H1 (cell line): ENCODE results near the gene B4GALT5. TPM values are rescaled to one million over a fixed set of nuclear protein-coding genes. Genes with fewer than 3 reads are reported as not detected.
A peak's percentile ranks its signal among the peaks of the same experiment; 100 is the strongest.
"Not testable (repeated sequence)": the region's sequence is repeated elsewhere in the genome, so short reads cannot be mapped to it uniquely, and the experiment has no call there.

Experiments
- CTCF ChIA-PET: fragments of 300-600 bp; sonication (Branson Sonifier 250); formaldehyde crosslinking; loops from one replicate; lab custom pipeline; 2021; ENCODE audit not compliant: partially characterized antibody; lab: Charles Lee
- POLR2A ChIA-PET: fragments of 300-600 bp; sonication (Branson Sonifier 250); formaldehyde crosslinking; loops from one replicate; lab custom pipeline; 2021; ENCODE audit warnings: inconsistent platforms; ENCODE audit not compliant: partially characterized antibody; lab: Charles Lee
- DNase-seq, 2 experiments: peaks; one replicate each; pipeline versions ENCODE4 v3.0.0 to v3.0.0-alpha.2; 2010 to 2022; ENCODE audit warnings: low spot score in 2 of 2, low read depth in 1 of 2, mixed read lengths in 1 of 2
- FAIRE-seq: peaks from 2 replicates; lab custom pipeline; 2011; peaks lifted over from hg19 to GRCh38; lab: Jason Lieb, UNC
- H2AFZ ChIP-seq: 2 replicates; pipeline ENCODE4 v1.8.1; 2012; ENCODE audit warnings: low read length, inconsistent platforms
- H2AK5ac ChIP-seq: 2 replicates; pipeline ENCODE4 v1.6.1; 2013; ENCODE audit warnings: low read depth, low read length
- H2BK120ac ChIP-seq: replicated peaks from 2 replicates; pipeline ENCODE3; 2013; ENCODE audit warnings: low read depth, low read length, inconsistent platforms
- H2BK12ac ChIP-seq: 2 replicates; pipeline ENCODE4 v1.6.1; 2013; ENCODE audit warnings: low read depth, low read length
- H2BK15ac ChIP-seq: 2 replicates; pipeline ENCODE4 v1.6.1; 2013; ENCODE audit warnings: low read length
- H2BK20ac ChIP-seq: 2 replicates; pipeline ENCODE4 v1.6.1; 2013; ENCODE audit warnings: low read length
- H2BK5ac ChIP-seq: 2 replicates; pipeline ENCODE4 v1.6.1; 2013; ENCODE audit warnings: low read depth, low read length
- H3K14ac ChIP-seq: 2 replicates; pipeline ENCODE4 v1.6.1; 2013; ENCODE audit warnings: inconsistent platforms; ENCODE audit not compliant: insufficient read length
- H3K18ac ChIP-seq: 2 replicates; pipeline ENCODE4 v1.6.1; 2013; ENCODE audit warnings: low read length; ENCODE audit errors: extremely low read depth
- H3K23ac ChIP-seq: 2 replicates; pipeline ENCODE4 v1.6.1; 2013; ENCODE audit warnings: inconsistent platforms; ENCODE audit not compliant: insufficient read length
- H3K23me2 ChIP-seq: 2 replicates; pipeline ENCODE4 v1.6.1; 2013; ENCODE audit warnings: low read depth, low read length
- H3K27ac ChIP-seq: 2 replicates; pipeline ENCODE4 v1.6.1; 2011; ENCODE audit warnings: low read depth, low read length, inconsistent platforms
- H3K27me3 ChIP-seq, 4 experiments: replicated peaks in 1 of 4; 1 replicate in 1 of 4; 2 replicates in 3 of 4; pipeline versions ENCODE4 v1.6.1 to v1.8.1; 2011 to 2013; ENCODE audit warnings: low read length in 3 of 4, mild to moderate bottlenecking in 3 of 4, inconsistent platforms in 2 of 4, mixed read lengths in 2 of 4, moderate library complexity in 1 of 4; ENCODE audit not compliant: control insufficient read depth in 3 of 4, insufficient read depth in 3 of 4; ENCODE audit errors: extremely low read depth in 1 of 4
- H3K36me3 ChIP-seq, 4 experiments: 2 replicates each; pipeline versions ENCODE4 v1.6.1 to v1.8.1; 2011 to 2013; ENCODE audit warnings: mild to moderate bottlenecking in 4 of 4, low read length in 3 of 4, moderate library complexity in 2 of 4, control low read depth in 1 of 4, inconsistent platforms in 1 of 4; ENCODE audit not compliant: insufficient read depth in 4 of 4, control insufficient read depth in 2 of 4
- H3K4ac ChIP-seq: replicated peaks from 2 replicates; pipeline ENCODE3; 2013; ENCODE audit warnings: low read length, low read depth, mixed read lengths, inconsistent platforms; ENCODE audit not compliant: insufficient read length
- H3K4me1 ChIP-seq, 4 experiments: replicated peaks in 1 of 4; 1 replicate in 1 of 4; 2 replicates in 3 of 4; pipeline versions ENCODE4 v1.6.1 to v1.8.1; 2011 to 2013; ENCODE audit warnings: low read length in 3 of 4, inconsistent platforms in 2 of 4, mixed read lengths in 1 of 4; ENCODE audit not compliant: insufficient read depth in 4 of 4, control insufficient read depth in 3 of 4
- H3K4me2 ChIP-seq, 2 experiments: 2 replicates each; pipeline versions ENCODE4 v1.6.1 to v1.8.1; 2011 to 2013; ENCODE audit warnings: low read depth in 2 of 2, low read length in 2 of 2, control low read depth in 1 of 2, inconsistent platforms in 1 of 2, mild to moderate bottlenecking in 1 of 2; ENCODE audit not compliant: insufficient read depth in 1 of 2
- H3K4me3 ChIP-seq, 4 experiments: fragments of 200-600, 300-600 bp in 1 of 4; sonication (generic), shearing (Covaris generic), sonication (Bioruptor Twin) in 1 of 4; 2 replicates each; pipeline versions ENCODE4 v1.5.1 to v1.8.1; 2011 to 2016; ENCODE audit warnings: low read length in 4 of 4, low read depth in 3 of 4, control low read depth in 2 of 4, inconsistent platforms in 2 of 4, mild to moderate bottlenecking in 2 of 4, mixed read lengths in 1 of 4, moderate library complexity in 1 of 4; ENCODE audit not compliant: insufficient read depth in 2 of 4; ENCODE audit errors: extremely low read depth in 1 of 4
- H3K56ac ChIP-seq: replicated peaks from 2 replicates; pipeline ENCODE3; 2013; ENCODE audit warnings: low read depth, mild to moderate bottlenecking, mixed read lengths, low read length, inconsistent platforms; ENCODE audit not compliant: insufficient read length
- H3K79me1 ChIP-seq: 2 replicates; pipeline ENCODE4 v1.6.1; 2013; ENCODE audit warnings: low read depth, low read length, control low read depth
- H3K79me2 ChIP-seq, 2 experiments: 2 replicates each; pipeline versions ENCODE4 v1.6.1 to v1.8.1; 2012 to 2013; ENCODE audit warnings: low read length in 2 of 2, mild to moderate bottlenecking in 2 of 2, inconsistent platforms in 1 of 2; ENCODE audit not compliant: insufficient read depth in 2 of 2, control insufficient read depth in 1 of 2
- H3K9ac ChIP-seq, 4 experiments: replicated peaks in 1 of 4; 1 replicate in 1 of 4; 2 replicates in 3 of 4; pipeline versions ENCODE4 v1.6.1 to v1.8.1; 2011 to 2013; ENCODE audit warnings: low read depth in 3 of 4, low read length in 3 of 4, control low read depth in 2 of 4, mild to moderate bottlenecking in 2 of 4, moderate library complexity in 2 of 4, inconsistent platforms in 1 of 4; ENCODE audit errors: extremely low read depth in 1 of 4
- H3K9me3 ChIP-seq, 2 experiments: 2 replicates each; pipeline versions ENCODE4 v1.6.1 to v1.8.1; 2012 to 2013; ENCODE audit warnings: mild to moderate bottlenecking in 2 of 2, moderate library complexity in 2 of 2, control low read depth in 1 of 2, inconsistent platforms in 1 of 2, low read depth in 1 of 2, low read length in 1 of 2, mixed read lengths in 1 of 2; ENCODE audit not compliant: insufficient read depth in 2 of 2
- H4K20me1 ChIP-seq, 2 experiments: replicated peaks in 1 of 2; 2 replicates each; pipeline versions ENCODE3 to v1.8.1; 2011 to 2013; ENCODE audit warnings: inconsistent platforms in 2 of 2, low read length in 2 of 2, mild to moderate bottlenecking in 1 of 2; ENCODE audit not compliant: insufficient read depth in 2 of 2, control insufficient read depth in 1 of 2
- H4K5ac ChIP-seq: 2 replicates; pipeline ENCODE4 v1.6.1; 2013; ENCODE audit warnings: low read length, low read depth, mixed read lengths, inconsistent platforms; ENCODE audit not compliant: insufficient read length
- H4K8ac ChIP-seq: 2 replicates; pipeline ENCODE4 v1.8.0; 2013; ENCODE audit warnings: mild to moderate bottlenecking, moderate library complexity, low read length, inconsistent platforms; ENCODE audit not compliant: insufficient read depth; ENCODE audit errors: extremely low read depth
- H4K91ac ChIP-seq: replicated peaks from 2 replicates; pipeline ENCODE3; 2013; ENCODE audit warnings: low read length, mixed read lengths, inconsistent platforms; ENCODE audit not compliant: insufficient read length
- ASH2L ChIP-seq: fragments of 200-600, 300-600 bp; sonication (generic); IDR thresholded peaks from one replicate; pipeline ENCODE4 v1.7.1; 2017; ENCODE audit warnings: low read length
- EP300 ChIP-seq, 2 experiments: IDR thresholded peaks; 1 replicate in 1 of 2; 2 replicates in 1 of 2; pipeline ENCODE4 v1.6.1; 2011 to 2012; ENCODE audit warnings: low read depth in 2 of 2, low read length in 2 of 2, mild to moderate bottlenecking in 2 of 2, borderline replicate concordance in 1 of 2, inconsistent platforms in 1 of 2, moderate library complexity in 1 of 2
- HDAC2 ChIP-seq, 2 experiments: fragments of 300-600 bp in 1 of 2; sonication (generic) in 1 of 2; IDR thresholded peaks; 2 replicates each; pipeline ENCODE4 v1.6.1; 2011 to 2012; ENCODE audit warnings: low read depth in 2 of 2, low read length in 2 of 2, mild to moderate bottlenecking in 2 of 2, moderate library complexity in 2 of 2, borderline replicate concordance in 1 of 2, inconsistent platforms in 1 of 2
- KDM1A ChIP-seq: fragments of 200-600, 300-600 bp; sonication (generic); IDR thresholded peaks from 2 replicates; pipeline ENCODE4 v1.7.1; 2016; ENCODE audit warnings: mild to moderate bottlenecking, low read length, borderline replicate concordance
- SIX5 ChIP-seq: IDR thresholded peaks from 2 replicates; pipeline ENCODE4 v1.6.1; 2011; ENCODE audit warnings: mild to moderate bottlenecking, low read depth, low read length
- TAF1 ChIP-seq: IDR thresholded peaks from 2 replicates; pipeline ENCODE4 v1.6.1; 2011; ENCODE audit warnings: mild to moderate bottlenecking, low read depth, low read length
- TEAD4 ChIP-seq: IDR thresholded peaks from 2 replicates; pipeline ENCODE4 v1.6.1; 2012; ENCODE audit warnings: low read depth, low read length, inconsistent platforms, mixed read lengths
- WGBS, 2 experiments: shearing (Covaris generic) in 1 of 2; methylation state at CpG; one replicate each; pipeline versions ENCODE4 v1.1.6 to v1.1.7; 2013 to 2015; ENCODE audit warnings: low lambda C conversion rate in 2 of 2, mixed read lengths in 2 of 2, inconsistent platforms in 1 of 2, low coverage in 1 of 2, missing lambda C conversion rate in 1 of 2; ENCODE audit not compliant: insufficient replicate concordance in 2 of 2, insufficient coverage in 1 of 2, insufficient read length in 1 of 2; ENCODE audit errors: extremely low coverage in 1 of 2, missing lambda C conversion rate in 1 of 2; 5-methylcytosine and 5-hydroxymethylcytosine counted together
- polyA plus RNA-seq, 7 experiments: library from polyadenylated mRNA; depleted of rRNA in 3 of 7; stranded (reverse) in 5 of 7; unstranded in 2 of 7; fragments of >200 nt in 5 of 7; fragments of 200-250 nt in 2 of 7; gene quantifications; 1 replicate in 5 of 7; 2 replicates in 1 of 7; 4 replicates in 1 of 7; pipeline versions ENCODE4 v1.2.1 to v1.2.3, GENCODE V29; 2011 to 2013; ENCODE audit warnings: missing spikeins in 2 of 7, mixed read lengths in 2 of 7
- total RNA-seq: library from RNA; stranded (reverse); fragmentation: NEBNext Ultra II Directional; extraction: Animal tissue kit (Norgen Biotek cat#: 25700); gene quantifications from 2 replicates; pipeline ENCODE4 v1.2.1, GENCODE V29; 2021
- TF ChIP-seq, protein P1 (sequence below), 3 experiments: IDR thresholded peaks; 1 replicate in 2 of 3; 2 replicates in 1 of 3; pipeline versions ENCODE4 v1.5.1 to v1.6.1; 2011; ENCODE audit warnings: low read length in 3 of 3, mild to moderate bottlenecking in 3 of 3, inconsistent platforms in 2 of 3, low read depth in 1 of 3, moderate library complexity in 1 of 3; ENCODE audit not compliant: insufficient read depth in 1 of 3; ENCODE audit errors: control extremely low read depth in 1 of 3

B4GALT5 gene
- total and polyA plus RNA-seq, 2 of the 8 experiments (the other 6 are each of a cell fraction or from before 2014, with no cell fraction given), result 46.5 to 75.4 TPM

DNA sequence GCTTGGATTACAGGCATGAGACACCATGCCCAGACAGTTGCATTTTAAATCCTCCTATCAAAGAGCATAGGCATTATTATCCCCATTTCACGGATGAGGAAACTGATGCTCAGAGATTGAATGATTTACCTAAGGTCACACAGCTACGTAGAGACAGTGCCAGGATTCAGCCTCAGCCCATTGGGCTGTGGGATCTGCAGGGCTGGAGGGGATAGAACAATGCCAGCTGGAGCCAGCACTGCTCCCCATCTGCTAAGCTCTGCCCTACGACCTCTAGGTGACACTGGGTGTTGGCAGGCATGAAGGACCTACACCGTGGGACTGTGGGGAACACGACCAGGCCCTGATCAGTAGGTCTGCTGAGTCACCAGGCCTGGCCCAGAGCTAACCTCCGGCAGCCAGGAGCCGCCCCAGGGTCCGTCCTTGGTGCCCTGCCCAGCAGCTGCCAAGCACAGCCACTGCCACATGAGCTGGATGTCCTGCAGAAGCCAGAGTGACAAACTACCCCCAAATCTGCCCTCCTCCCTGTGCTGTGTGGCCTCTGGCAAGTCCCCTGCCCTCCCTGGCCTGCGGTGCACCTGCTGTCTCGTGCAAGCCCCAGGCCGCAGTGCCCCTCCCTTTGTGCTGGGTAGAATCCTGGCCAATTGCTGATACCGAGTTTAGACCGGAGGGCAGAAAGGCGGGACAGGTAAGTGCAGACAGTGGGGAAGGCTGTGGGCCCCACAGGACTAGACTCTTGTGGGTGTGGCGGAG, 98.1 kb downstream of the B4GALT5 start (continued):
- TF ChIP-seq, protein P1, sequence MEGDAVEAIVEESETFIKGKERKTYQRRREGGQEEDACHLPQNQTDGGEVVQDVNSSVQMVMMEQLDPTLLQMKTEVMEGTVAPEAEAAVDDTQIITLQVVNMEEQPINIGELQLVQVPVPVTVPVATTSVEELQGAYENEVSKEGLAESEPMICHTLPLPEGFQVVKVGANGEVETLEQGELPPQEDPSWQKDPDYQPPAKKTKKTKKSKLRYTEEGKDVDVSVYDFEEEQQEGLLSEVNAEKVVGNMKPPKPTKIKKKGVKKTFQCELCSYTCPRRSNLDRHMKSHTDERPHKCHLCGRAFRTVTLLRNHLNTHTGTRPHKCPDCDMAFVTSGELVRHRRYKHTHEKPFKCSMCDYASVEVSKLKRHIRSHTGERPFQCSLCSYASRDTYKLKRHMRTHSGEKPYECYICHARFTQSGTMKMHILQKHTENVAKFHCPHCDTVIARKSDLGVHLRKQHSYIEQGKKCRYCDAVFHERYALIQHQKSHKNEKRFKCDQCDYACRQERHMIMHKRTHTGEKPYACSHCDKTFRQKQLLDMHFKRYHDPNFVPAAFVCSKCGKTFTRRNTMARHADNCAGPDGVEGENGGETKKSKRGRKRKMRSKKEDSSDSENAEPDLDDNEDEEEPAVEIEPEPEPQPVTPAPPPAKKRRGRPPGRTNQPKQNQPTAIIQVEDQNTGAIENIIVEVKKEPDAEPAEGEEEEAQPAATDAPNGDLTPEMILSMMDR (IDR thresholded peaks at IDR 0.05; ENCODE audit: control extremely low read depth in 1 of 3, insufficient read depth in 1 of 3, low read depth in 1 of 3, low read length in 3 of 3), result no peak
- TF ChIP-seq ASH2L (no peak), TEAD4 (no peak), SIX5 (no peak), TAF1 (no peak), EP300 (IDR thresholded peaks at IDR 0.05; ENCODE audit: borderline replicate concordance in 1 of 2, low read depth in 2 of 2, low read length in 2 of 2) (no peak), KDM1A (no peak), HDAC2 (IDR thresholded peaks at IDR 0.05; ENCODE audit: borderline replicate concordance in 1 of 2, low read depth in 2 of 2, low read length in 2 of 2) (no peak)

DNA sequence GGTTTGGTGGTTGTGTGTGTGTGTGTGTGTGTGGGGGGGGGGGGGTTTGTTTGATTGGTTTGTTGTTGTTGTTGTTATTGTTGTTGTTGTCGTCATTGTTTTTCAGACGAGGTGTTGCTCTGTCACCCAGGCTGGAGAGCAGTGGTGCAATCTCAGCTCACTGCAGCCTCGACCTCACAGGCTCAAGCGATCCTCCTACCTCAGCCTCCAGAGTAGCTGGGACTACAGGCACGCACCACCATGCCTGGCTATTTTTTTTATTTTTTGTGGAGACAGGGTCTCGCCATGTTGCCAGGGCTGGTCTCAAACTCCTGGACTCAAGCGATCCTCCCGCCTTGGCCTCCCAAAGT, 98.7 kb downstream of the B4GALT5 start:
- not testable (repeated sequence) for H2AFZ ChIP-seq, H2AK5ac ChIP-seq, H3K27me3 ChIP-seq, FAIRE-seq, H3K56ac ChIP-seq, H3K18ac ChIP-seq, H4K91ac ChIP-seq, H3K4me1 ChIP-seq, H3K4ac ChIP-seq, H3K23ac ChIP-seq, H3K36me3 ChIP-seq, H3K4me3 ChIP-seq, H2BK5ac ChIP-seq, H4K20me1 ChIP-seq, H3K79me1 ChIP-seq, DNase-seq, H2BK20ac ChIP-seq, H3K4me2 ChIP-seq, H2BK12ac ChIP-seq, H4K8ac ChIP-seq, H4K5ac ChIP-seq, H3K27ac ChIP-seq, H3K9me3 ChIP-seq, H3K9ac ChIP-seq, H3K79me2 ChIP-seq, H3K14ac ChIP-seq, H2BK120ac ChIP-seq
- POLR2A ChIA-PET, result interaction anchor here (0.8 kb wide), 1 partner anchor 12 kb away, joined by 3 read pairs; no protein-coding TSS in a partner anchor
- WGBS, 2 experiments, result 92% methylated on average over 6 of the region's 8 CpGs; no CpG with 5 or more reads in 1 of the 2 experiments
- 0 out of 2 replicates have a peak overlapping the region, but pooled peaks have one; percentile 29 for H2BK15ac ChIP-seq
- CTCF ChIA-PET, result interaction anchor here (0.6 to 23.7 kb wide), 15 partner anchors 8 to 364 kb away, joined by 3 to 665 read pairs (median 4); no protein-coding TSS in a partner anchor
- peaks cover 15% of the 10 kb centered on the region; the same call in 1 of the 2 replicates for H3K23me2 ChIP-seq
